Measurements from ENCODE around the gene NXF1. TPM values are rescaled to one million over a fixed set of nuclear protein-coding genes. Genes with fewer than 3 reads are reported as not detected.
A peak's percentile ranks its signal among the peaks of the same experiment; 100 is the strongest.
"Not testable (repeated sequence)": the region's sequence is repeated elsewhere in the genome, so short reads cannot be mapped to it uniquely, and the experiment has no call there.

NXF1 gene
- total RNA-seq, 4 donors from 2014 or later, result 27.2 to 47.1 (median 46.1) TPM

GRCh38 chr11:62844154-62844553 is 38.9 kb upstream of the NXF1 start:
- Histone ChIP-seq H3K4me3 (no peak overlapping the region), H3K4me1 (peaks cover 5 to 7% of the 10 kb centered on the region in 2 donors), H3K27me3 (no peaks in the 10 kb centered on the region), H3K9me3 (no peaks in the 10 kb centered on the region), H3K27ac (no peak overlapping the region), H3K36me3 (no peaks in the 10 kb centered on the region)
- no peak for DNase-seq
- in situ Hi-C loops (cut with MboI; ENCODE audit: low sequenced_read_pairs in 4 of 4) (no loop called here), intact Hi-C loops (cut with DNase I; ENCODE audit: low total_unique reads) (loop anchor here (5.0 kb wide), 2 partner anchors 137 to 297 kb away; partner anchors contain the start of genes AHNAK, BSCL2 and GNG3)
- TF ChIP-seq POLR2A (IDR thresholded peaks at IDR 0.05), result no peak
- TF ChIP-seq CTCF (IDR thresholded peaks at IDR 0.05 in 4 of 5, conservative IDR thresholded peaks at IDR 0.05 in 1 of 5), result no peak
- ATAC-seq, result no peak

GRCh38 chr11:62843466-62843865 is 38.2 kb upstream of the NXF1 start:
- H3K27me3 ChIP-seq, result no peaks in the 10 kb centered on the region
- TF ChIP-seq POLR2A (IDR thresholded peaks at IDR 0.05), result no peak
- in situ Hi-C loops (cut with MboI; ENCODE audit: low sequenced_read_pairs in 4 of 4) (no loop called here), intact Hi-C loops (cut with DNase I; ENCODE audit: low total_unique reads) (loop anchor here (5.0 kb wide), 2 partner anchors 136 to 296 kb away; partner anchors contain the start of genes AHNAK, BSCL2 and GNG3)
- ATAC-seq (no peak), DNase-seq (no peak)
- H3K4me3 ChIP-seq, result no peak overlapping the region
- no peaks in the 10 kb centered on the region for H3K9me3 ChIP-seq
- peaks cover 8 to 12% of the 10 kb centered on the region in 2 donors for H3K4me1 ChIP-seq
- H3K36me3 ChIP-seq, result no peaks in the 10 kb centered on the region
- no peak overlapping the region for H3K27ac ChIP-seq

GRCh38 chr11:62842891-62843290 is 37.7 kb upstream of the NXF1 start:
- DNase-seq; H3K9me3 ChIP-seq; H3K36me3 ChIP-seq; ATAC-seq; in situ Hi-C loops (cut with MboI; ENCODE audit: low sequenced_read_pairs in 4 of 4); H3K27me3 ChIP-seq: not testable (repeated sequence)
- intact Hi-C loops (cut with DNase I; ENCODE audit: low total_unique reads), result loop anchor here (1.0 to 5.0 kb wide), 4 partner anchors 12 to 296 kb away; partner anchors contain the start of genes AHNAK, BSCL2 and GNG3
- H3K27ac ChIP-seq, result peak overlapping the region; percentile 97 to 99 (median 98)
- peaks cover 14 to 17% of the 10 kb centered on the region in 2 donors for H3K4me1 ChIP-seq
- H3K4me3 ChIP-seq, result peak overlapping the region in 1 of 4 donors; percentile 62

- Histone ChIP-seq H3K4me1 (peaks cover 20% of the 10 kb centered on the region in 2 donors), H3K27me3 (no peaks in the 10 kb centered on the region), H3K36me3 (no peaks in the 10 kb centered on the region), H3K27ac (peak overlapping the region; percentile 97 to 99 (median 98)), H3K9me3 (no peaks in the 10 kb centered on the region), H3K4me3 (peak overlapping the region; percentile 60 to 100 (median 72))
- DNase-seq, result no peak
- in situ Hi-C loops (cut with MboI; ENCODE audit: low sequenced_read_pairs in 4 of 4) (no loop called here), intact Hi-C loops (cut with DNase I; ENCODE audit: low total_unique reads) (loop anchor here (1.0 to 5.0 kb wide), 4 partner anchors 13 to 295 kb away; partner anchors contain the start of genes AHNAK, BSCL2 and GNG3)
- no peak for TF ChIP-seq CTCF (IDR thresholded peaks at IDR 0.05 in 4 of 5, conservative IDR thresholded peaks at IDR 0.05 in 1 of 5)
- no peak for TF ChIP-seq POLR2A (IDR thresholded peaks at IDR 0.05)
- ATAC-seq, result peak; percentile 4 to 9
These were observed 37.0 kb upstream of the NXF1 start for GRCh38 chr11:62842171-62842741.

GRCh38 chr11:62841361-62842170 is 36.3 kb upstream of the NXF1 start:
- H3K4me3 ChIP-seq, result peak overlapping the region; percentile 82 to 100 (median 96)

GRCh38 chr11:62840721-62841360 is 35.6 kb upstream of the NXF1 start:
- DNase-seq (peak; percentile 41 to 69), ATAC-seq (peak; percentile 9 to 15)
- in situ Hi-C loops (cut with MboI; ENCODE audit: low sequenced_read_pairs in 4 of 4); H3K27me3 ChIP-seq; H3K9me3 ChIP-seq; H3K36me3 ChIP-seq: not testable (repeated sequence)
- intact Hi-C loops (cut with DNase I; ENCODE audit: low total_unique reads), result loop anchor here (1.0 to 5.0 kb wide), 4 partner anchors 9 to 294 kb away; partner anchors contain the start of genes AHNAK, BSCL2, GNG3 and NXF1
- peak overlapping the region; percentile 82 to 100 (median 96) for H3K4me3 ChIP-seq
- H3K27ac ChIP-seq, result peak overlapping the region; percentile 97 to 99 (median 98)
- H3K4me1 ChIP-seq, result peaks cover 20% of the 10 kb centered on the region in 2 donors

More at GRCh38 chr11:62841361-62842170, 36.3 kb upstream of the NXF1 start:
- DNase-seq (peak; percentile 85 to 91), ATAC-seq (peak; percentile 73 to 76)
- Histone ChIP-seq H3K36me3 (peaks cover 0 to 1% of the 10 kb centered on the region in 2 donors), H3K9me3 (no peaks in the 10 kb centered on the region), H3K4me1 (peaks cover 20% of the 10 kb centered on the region in 2 donors), H3K27me3 (no peaks in the 10 kb centered on the region), H3K27ac (peak overlapping the region; percentile 97 to 99 (median 98))
- in situ Hi-C loops (cut with MboI; ENCODE audit: low sequenced_read_pairs in 4 of 4) (no loop called here), intact Hi-C loops (cut with DNase I; ENCODE audit: low total_unique reads) (loop anchor here (1.0 to 5.0 kb wide), 5 partner anchors 14 to 294 kb away; partner anchors contain the start of genes AHNAK, BSCL2, GNG3 and NXF1)
- TF ChIP-seq POLR2A (IDR thresholded peaks at IDR 0.05) (peak; percentile 99 to 100), CTCF (IDR thresholded peaks at IDR 0.05 in 4 of 5, conservative IDR thresholded peaks at IDR 0.05 in 1 of 5) (peak in 1 of 5 experiments; percentile 5)

All from gastrocnemius medialis (tissue), 4 donors.